GM20000 (cell line): ENCODE results near the gene TAF8.

Experiments
- DNase-seq: peaks from one replicate; pipeline ENCODE4 v3.0.0; 2012; ENCODE audit warnings: low spot score
- CTCF ChIP-seq: IDR thresholded peaks from 2 replicates; pipeline ENCODE4 v1.5.1; 2012; ENCODE audit warnings: mild to moderate bottlenecking, control low read depth; ENCODE audit errors: extremely low read depth, missing control alignments

TAF8 gene

GRCh38 chr6:42123379-42124103 lies 73.2 kb downstream of the TAF8 start:
- no peak for DNase-seq
- no peak for TF ChIP-seq CTCF

- TF ChIP-seq CTCF = no peak
- DNase-seq = no peak
Measured at GRCh38 chr6:42124223-42124836, 74.0 kb downstream of the TAF8 start.

- DNase-seq = no peak
- no peak for TF ChIP-seq CTCF
Measured at GRCh38 chr6:42125231-42125630, 74.9 kb downstream of the TAF8 start.

GRCh38 chr6:42125663-42126062 lies 75.3 kb downstream of the TAF8 start:
- no peak for TF ChIP-seq CTCF
- no peak for DNase-seq

GRCh38 chr6:42128460-42129359 lies 78.4 kb downstream of the TAF8 start:
- DNase-seq = no peak
- TF ChIP-seq CTCF = no peak

GRCh38 chr6:42129360-42129676 lies 79.0 kb downstream of the TAF8 start:
- DNase-seq = no peak
- TF ChIP-seq CTCF = no peak

- no peak for DNase-seq
Measured at GRCh38 chr6:42131531-42131930, 81.2 kb downstream of the TAF8 start.

More at GRCh38 chr6:42131531-42131930, 81.2 kb downstream of the TAF8 start:
- no peak for TF ChIP-seq CTCF
